ENCODE results near the gene FGGY.

The FGGY gene

GRCh38 chr1:59779949-59780348 is 483.1 kb downstream of the FGGY start:
- DNase-seq: no peak

- no peak for DNase-seq
Measured at GRCh38 chr1:59788825-59789224, 491.9 kb downstream of the FGGY start.

GRCh38 chr1:59798600-59798999 is 501.7 kb downstream of the FGGY start:
- DNase-seq: no peak

GRCh38 chr1:59803458-59804038 is 506.7 kb downstream of the FGGY start:
- DNase-seq: no peak

- DNase-seq: no peak
Measured at GRCh38 chr1:59804301-59804700, 507.4 kb downstream of the FGGY start.

- no peak for DNase-seq
Measured at GRCh38 chr1:59805554-59805953, 508.7 kb downstream of the FGGY start.
